HG03280 (cell line): ENCODE measurements around the gene ZSWIM4.
"Not testable (repeated sequence)": the region's sequence is repeated elsewhere in the genome, so short reads cannot be mapped to it uniquely, and the experiment has no call there.

Source experiments
- ATAC-seq: cut with Tn5 transposase; IDR thresholded peaks from one replicate; pipeline ENCODE4 v1.9.1; 2021; ENCODE audit warnings: mild to moderate bottlenecking, moderate library complexity; ENCODE audit not compliant: unreplicated experiment

ZSWIM4 gene

GRCh38 chr19:13848798-13849676, 53.8 kb downstream of the ZSWIM4 start:
- ATAC-seq: no peak

- no peak for ATAC-seq
These were observed 55.0 kb downstream of the ZSWIM4 start for GRCh38 chr19:13849991-13850909.

- ATAC-seq: no peak
These were observed 55.9 kb downstream of the ZSWIM4 start for GRCh38 chr19:13850910-13851733.

DNA sequence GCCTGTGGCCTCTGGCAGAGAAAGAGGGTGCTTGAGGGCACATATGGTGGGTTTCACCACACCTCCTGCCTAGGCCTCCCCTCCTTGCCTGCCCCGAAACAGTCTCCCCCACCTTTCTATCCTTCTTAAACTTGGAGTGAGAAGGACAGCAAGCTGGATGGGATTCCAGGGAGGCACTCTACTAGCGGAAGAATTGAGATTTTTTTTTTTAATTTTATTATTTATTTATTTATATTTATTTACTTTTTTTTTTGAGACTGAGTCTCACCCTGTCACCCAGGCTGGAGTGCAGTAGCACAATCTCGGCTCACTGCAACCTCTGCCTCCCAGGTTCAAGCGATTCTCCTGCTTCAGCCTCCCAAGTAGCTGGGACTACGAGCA, 56.5 kb downstream of the ZSWIM4 start:
- ATAC-seq: not testable (repeated sequence)

DNA sequence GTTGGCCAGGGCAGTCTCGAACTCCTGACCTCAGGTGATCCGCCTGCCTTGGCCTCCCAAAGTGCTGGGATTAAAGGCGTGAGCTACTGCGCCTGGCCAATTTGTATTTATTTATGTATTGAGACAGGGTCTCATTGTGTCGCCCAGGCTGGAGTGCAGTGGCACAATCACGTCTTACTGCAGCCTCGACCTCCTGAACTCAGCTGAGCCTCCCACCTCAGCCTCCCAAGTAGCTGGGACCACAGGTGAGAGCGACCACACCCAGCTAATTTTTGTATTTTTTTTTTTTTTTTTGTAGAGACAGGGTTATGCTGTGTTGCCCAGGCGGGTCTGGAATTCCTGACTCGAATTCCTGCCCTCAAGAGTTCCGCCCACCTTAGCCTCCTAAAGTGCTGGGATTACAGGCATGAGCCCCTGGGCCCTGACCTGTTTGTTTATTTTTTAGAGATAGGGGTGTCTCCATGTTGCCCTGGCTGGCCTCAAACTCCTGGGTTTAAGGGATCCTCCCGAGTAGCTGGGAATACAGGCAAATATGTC, 57.0 kb downstream of the ZSWIM4 start:
- not testable (repeated sequence) for ATAC-seq

- no peak for ATAC-seq
These were observed 61.3 kb downstream of the ZSWIM4 start for GRCh38 chr19:13856497-13856896.

- no peak for ATAC-seq
These were observed 64.2 kb downstream of the ZSWIM4 start for GRCh38 chr19:13859361-13859880.

DNA sequence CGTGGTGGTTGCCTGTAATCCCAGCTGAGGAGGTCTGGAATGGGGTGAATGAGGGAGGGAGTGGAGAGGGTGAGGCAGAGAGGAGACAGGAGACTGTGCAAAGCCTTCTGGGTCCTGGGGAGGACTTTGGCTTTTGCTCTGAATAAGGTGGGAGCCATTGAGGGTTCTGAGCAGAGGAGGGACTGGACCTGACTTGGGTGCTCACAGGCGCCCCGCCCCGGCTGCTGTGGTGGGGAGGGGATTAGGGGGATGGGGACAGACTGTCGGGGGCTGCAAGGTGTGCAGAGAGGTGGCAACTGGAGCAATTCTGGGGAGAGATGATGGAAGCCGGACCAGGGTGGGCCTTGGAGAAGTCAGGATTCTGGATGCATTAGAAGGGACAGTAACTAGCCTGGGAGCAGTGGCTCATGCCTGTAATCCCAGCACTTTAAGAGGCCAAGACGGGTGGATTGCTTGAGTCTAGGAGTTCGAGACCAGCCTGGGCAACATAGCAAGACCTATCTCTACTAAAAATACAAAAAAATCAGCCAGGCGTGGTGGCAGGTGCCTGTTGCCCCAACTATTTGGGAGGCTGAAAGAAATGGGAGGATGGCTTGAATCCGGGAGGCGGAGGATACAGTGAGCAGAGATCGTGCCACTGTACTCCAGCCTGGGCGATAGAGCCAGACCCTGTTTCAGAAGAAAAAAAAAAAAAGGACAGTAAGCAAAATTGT, 65.6 kb downstream of the ZSWIM4 start:
- ATAC-seq: no peak

- ATAC-seq: no peak
These were observed 66.1 kb downstream of the ZSWIM4 start for GRCh38 chr19:13861392-13861713.

DNA sequence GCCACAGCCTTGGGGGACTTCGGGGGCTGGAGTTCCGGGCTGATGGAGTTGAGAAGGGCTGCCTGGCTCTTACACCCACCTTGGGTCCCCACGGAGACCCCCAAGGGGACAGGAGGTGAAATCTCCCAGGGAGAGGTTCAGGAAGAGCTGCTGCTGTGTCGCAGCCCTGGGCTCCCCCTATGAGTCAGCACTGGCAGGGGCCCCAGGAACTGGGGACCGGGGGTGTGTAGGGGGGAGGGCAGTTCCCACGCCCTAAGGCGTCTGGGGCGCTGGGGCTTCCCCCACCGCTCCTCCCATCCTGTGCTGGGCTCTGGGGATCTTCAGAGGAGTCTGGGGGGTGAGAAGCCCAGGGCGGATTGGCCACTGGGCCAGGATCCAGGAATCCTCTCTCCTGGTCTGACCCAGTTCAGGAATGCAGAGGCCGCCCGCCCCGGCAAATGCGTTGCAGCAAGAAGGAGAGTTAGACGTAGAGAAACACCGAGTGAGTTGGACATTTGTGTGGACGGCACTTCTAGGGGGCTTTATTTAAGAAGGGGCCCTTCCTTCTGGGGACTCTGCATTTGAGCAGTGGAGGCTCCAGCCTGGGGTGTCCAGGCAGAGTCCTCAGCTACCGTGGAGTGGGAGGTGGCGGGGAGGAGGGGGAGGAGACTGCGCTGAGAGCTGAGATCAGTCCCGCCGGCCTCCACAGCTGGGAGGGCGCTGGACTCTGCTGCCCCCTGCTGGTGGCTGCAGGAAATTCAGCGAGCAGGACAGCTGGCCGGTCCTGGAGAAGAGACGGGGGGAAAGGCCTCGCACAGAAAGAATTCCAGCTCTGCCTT, 66.7 kb downstream of the ZSWIM4 start:
- ATAC-seq: peak; percentile 73

DNA sequence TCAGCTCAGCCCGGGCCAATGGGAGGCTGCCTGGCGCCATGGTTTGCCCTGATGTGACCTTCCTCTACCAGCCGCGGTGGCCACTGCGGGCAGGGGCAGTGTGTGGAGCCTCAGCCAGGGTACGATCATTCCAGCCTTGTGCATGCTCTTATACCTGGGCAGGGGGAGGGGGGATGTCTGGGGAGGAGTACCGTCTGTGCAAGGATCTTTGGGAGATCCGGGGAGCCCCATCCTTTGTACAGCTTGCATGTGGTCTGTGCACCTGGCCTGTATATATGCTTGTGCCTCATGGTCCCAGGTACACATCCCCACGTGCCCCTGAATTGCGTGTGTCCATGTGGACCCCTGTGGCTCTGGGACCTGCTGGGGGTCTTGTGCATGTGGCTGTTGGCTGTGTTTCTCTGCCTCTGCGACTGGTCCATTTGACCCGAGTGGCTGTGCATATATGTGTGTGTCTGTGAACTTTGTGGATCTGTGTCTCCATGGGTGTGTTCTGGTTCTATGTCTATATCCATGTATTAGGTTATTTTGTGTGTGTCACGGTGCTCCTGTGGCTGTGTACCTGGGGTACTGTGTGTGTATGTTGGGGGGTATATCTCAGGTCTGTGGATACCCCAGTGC, 68.9 kb downstream of the ZSWIM4 start:
- no peak for ATAC-seq

DNA sequence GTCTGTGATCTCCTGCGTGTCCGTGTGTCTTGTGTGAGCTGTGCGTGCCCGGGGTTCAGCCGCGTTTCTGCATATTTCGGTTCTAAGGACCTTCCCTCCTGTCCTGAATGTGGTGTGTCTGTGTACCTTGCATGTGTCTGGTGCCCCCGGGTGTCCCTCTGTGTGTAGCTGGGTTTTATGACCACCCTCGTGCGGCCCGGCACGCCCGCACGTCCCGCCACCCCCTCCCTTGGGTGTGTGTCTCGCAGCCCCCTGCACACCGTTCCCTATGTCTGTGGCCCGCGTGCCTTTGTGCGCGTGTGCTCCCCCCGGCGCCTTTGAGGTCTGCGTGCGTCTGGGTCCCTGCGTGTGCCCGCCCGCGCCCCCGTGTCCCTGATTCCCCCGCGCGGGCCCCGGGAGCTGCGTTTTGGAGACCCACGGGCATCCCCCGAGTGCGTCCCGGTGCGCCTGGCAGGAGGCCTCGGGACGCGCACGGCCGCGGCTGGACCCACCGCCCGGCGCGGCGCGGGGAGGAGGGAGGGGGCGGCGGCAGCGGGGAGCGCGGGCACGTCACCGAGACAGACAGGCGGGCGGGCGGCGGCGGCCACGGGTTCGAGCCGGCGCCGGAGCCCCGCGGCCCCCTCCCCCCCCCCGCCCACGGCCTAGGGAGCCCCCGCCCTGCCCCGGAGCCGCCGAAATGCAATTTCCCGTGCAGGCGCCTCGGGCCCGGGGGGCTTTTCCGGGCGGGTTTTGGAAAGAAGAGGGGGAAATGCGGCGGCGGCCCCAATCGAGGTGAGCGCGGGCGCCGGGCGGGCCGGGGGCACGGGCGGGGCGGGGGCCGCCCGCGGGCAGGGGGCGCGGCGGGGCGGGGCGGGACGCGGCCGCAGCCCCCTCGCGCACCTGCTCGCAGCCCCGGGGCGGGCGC, 69.7 kb downstream of the ZSWIM4 start:
- no peak for ATAC-seq

- ATAC-seq: no peak
These were observed 70.6 kb downstream of the ZSWIM4 start for GRCh38 chr19:13865571-13866462.

DNA sequence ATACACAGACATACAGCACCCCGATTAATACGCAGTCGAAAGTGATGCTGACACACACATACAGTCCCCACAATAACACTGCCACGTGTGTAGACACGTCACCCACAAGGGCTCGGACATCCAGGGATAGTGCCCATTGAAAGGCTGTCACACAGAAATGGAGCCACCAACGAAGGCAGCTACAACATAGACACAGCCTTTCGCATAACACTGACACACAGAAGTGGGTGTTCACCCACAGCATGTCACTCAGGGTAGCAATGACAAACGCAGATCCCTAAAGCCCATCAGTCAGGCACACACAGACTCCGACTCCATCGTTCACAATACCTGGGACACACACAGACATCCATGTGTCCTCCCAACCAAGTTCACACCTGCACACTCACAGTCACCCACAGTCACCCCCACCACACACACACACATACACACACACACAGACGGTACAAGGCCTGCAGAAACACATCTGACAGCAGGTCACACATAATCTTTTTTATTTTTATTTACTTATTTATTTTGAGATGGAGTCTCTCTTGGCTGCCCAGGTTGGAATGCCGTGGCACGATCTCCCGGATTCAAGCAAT, 71.3 kb downstream of the ZSWIM4 start:
- ATAC-seq: no peak

GRCh38 chr19:13868663-13869062, 73.4 kb downstream of the ZSWIM4 start:
- no peak for ATAC-seq

DNA sequence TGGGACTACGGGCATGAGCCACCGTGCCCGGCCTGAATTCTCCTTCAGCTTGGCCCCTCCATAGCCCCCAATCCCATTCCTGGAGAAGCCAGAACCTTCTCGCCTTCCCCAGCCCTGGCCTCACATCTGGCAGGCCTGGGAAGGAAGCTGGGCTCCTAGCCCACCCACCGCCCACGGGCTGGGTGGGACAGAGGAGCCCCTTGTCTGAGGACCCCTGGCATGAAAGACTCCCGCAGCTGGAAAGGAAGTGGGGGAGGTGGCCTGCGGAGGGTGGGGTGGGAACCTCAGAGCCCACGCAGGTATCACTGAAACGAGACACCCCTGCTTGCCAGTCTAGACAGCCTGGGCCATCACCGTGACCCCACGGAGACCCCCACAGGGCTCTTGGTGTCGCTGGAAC, 74.0 kb downstream of the ZSWIM4 start:
- ATAC-seq: no peak
